Lung microvascular endothelial cell (primary cell): ENCODE results near the gene FCER1G. TPM values are rescaled to one million over a fixed set of nuclear protein-coding genes. Genes with fewer than 3 reads are reported as not detected.

Experiments
- DNase-seq, 2 donors: peaks; one replicate each; pipeline versions ENCODE4 v3.0.0 to v3.0.0-alpha.2; 2010; ENCODE audit warnings: low read depth in 2 of 2
- total RNA-seq: library from RNA; depleted of rRNA; stranded (reverse); fragments of >200 nt; gene quantifications from 2 replicates; pipeline ENCODE4 v1.2.1, GENCODE V29; 2014

Gene FCER1G
- total RNA-seq, 1 donor from 2014 or later: not detected

DNA sequence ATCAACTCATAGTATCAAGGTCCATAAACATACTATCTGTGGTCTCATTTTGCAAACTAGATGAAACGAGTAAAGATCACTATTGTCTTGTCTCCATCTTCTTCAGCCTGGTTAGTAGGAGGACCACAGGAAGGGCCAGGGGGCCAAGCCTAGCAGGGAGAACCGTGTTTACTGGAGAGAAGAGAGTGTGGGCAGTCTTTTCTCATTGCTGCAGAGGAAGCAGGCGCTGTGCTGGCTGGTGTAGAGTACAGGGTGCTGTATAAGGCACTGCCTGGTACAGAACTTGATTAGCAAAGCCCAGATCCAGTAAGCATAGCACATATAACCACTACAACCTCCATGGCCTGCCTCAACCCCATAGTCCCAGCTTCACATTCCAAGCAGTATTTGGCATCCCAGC, 27.8 kb upstream of the FCER1G start:
- DNase-seq: no peak

- DNase-seq: no peak
Measured at GRCh38 chr1:161188381-161188780, 26.7 kb upstream of the FCER1G start.

DNA sequence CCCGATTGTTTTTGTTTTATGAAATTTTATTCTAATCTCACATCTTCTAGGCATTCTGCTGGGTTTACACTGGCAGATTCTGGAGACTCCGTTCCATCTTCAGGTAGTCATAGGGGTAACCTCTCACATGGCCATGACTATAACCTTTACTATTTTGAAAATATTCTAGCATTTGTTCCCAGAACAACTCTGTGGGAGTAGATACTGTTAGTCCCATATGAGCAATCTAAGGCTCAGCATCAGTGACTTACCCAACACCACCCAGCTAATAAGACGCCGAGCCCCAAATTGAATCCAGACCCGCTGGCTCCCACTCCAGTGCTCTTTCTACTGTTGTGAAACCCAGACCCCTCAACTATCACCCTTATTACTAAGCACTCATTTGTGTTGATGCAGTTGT, 26.1 kb upstream of the FCER1G start:
- no peak for DNase-seq

DNA sequence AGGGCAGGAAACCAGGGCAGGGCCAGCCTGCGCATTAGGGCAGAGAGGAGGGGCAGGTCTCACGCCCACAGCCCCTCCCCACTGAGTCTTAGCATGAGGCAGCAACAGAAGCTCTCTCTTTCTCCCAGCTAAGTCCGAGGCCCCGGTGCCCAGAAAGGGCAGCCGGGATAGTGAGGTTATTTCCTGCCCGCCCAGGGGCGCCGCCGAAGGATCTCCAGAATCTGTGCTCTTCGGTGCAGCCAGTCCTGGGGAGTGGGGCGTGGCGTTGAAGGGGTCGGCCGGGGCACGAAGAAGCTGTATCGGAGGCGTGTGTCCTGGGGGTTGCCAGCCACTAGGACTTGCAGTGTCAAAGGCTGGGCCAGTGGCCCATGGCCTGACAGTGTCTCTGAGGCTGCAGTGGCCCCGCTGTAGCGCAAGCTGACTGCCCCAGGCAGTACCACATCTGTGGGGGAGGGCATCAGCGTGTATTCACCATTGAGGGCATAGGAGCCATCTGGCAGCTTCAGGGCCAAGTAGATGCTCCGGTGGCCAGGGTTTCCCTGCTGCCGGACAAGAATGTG, 24.1 kb upstream of the FCER1G start:
- no peak for DNase-seq

DNA sequence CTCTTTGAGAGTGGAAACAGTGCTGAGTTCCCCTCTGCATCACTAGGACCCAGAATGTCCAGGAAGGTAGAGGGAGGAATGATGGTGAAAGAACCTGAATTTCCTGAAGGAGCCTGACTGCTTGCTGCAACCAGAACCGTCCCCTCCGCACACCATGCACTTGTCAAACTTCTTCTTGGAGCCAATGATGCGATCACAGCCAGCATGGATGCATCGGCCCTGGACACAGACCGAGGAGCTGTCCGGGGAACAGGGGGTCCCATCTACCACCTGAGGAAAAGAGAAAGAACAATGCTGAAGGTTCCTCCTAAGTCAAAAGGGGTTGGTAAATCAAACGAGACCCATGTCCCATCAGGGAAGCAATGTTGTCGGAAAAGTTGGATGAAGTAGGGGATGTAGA, 23.1 kb upstream of the FCER1G start:
- DNase-seq: no peak

DNA sequence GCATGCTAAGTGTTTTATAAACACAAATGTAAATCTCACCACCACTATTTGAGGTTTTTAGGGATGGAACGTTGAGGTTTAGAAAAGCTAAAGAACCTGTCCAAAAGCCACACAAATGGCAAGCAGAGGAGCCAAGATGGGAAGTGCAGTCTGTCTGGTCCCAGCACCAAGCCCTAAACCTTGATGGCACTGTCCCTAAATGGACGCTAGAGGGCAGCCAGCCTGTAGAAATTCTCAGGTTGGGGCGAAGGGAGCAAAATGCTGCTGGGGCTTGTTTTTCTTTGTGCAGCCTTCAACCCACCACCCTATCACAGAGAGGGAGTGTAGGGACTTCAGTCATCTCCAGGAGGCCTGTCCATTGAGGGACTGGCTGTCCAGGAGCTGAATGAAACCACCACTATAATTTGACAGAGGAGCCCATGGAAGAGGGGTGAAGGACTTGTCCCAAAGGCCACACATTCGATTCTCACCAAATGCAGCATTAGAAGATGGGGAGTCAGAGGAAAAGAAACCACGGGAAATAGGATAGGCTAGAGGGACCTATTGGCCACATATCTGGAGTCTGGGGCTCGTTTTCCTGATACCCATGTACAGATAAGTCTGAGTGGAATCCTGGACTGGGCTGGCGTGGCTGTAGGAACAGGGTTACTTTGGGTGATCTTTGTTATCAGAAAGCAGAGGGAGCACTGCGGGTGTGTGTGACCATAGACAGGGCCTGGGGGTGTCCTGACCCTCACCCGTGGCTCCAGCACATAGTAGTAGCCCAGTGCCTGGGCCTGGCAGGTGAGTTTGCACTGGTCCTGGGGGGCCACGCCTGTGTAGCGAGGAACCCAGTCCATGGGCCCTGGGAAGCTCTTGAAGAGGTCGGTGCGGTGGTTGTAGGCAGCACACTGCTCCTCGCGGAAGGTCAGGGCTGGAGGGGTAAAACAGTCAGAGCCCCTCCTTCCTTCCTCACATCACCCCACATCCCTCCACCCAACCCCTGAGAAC, 22.3 kb upstream of the FCER1G start:
- peak; percentile 81 to 83 for DNase-seq

DNA sequence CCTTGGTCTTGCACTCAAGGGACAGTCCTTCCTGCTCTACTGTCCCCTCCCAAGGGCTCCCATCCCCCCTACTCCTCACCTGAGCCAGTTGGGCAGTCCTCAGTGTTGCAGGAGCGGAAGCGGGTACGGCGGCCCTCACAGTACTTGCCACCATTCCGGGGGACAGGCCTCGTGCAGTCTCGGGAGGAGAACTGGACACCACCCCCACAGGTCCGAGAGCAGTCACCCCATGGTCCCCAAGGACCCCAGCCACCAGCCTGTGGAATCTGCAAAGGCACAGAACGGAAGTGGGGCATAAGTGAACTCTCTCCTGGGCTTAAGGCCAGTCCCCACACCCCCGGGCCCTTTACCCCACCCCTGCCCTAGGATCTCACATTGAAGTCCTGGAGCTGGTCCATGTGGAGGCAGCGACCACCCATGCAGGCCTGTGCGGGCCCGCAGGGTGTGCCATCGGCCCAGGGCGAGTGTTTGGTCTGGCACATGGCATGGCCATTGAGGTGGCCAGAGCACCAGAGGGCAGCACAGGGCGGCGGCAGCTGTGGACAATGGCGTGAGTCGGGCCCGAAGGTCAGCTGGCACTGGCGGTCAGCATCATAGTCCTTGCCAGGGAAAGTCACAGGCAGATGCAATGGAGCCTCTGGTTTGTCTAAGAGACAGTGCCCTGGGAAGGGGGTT, 21.4 kb upstream of the FCER1G start:
- peak; percentile 58 to 71 for DNase-seq

- DNase-seq: no peak
Measured at GRCh38 chr1:161195171-161195570, 19.9 kb upstream of the FCER1G start.

GRCh38 chr1:161196111-161196510, 19.0 kb upstream of the FCER1G start:
- DNase-seq: no peak

GRCh38 chr1:161196521-161197451, 18.3 kb upstream of the FCER1G start:
- peak in 1 of 2 donors; percentile 45 for DNase-seq

DNA sequence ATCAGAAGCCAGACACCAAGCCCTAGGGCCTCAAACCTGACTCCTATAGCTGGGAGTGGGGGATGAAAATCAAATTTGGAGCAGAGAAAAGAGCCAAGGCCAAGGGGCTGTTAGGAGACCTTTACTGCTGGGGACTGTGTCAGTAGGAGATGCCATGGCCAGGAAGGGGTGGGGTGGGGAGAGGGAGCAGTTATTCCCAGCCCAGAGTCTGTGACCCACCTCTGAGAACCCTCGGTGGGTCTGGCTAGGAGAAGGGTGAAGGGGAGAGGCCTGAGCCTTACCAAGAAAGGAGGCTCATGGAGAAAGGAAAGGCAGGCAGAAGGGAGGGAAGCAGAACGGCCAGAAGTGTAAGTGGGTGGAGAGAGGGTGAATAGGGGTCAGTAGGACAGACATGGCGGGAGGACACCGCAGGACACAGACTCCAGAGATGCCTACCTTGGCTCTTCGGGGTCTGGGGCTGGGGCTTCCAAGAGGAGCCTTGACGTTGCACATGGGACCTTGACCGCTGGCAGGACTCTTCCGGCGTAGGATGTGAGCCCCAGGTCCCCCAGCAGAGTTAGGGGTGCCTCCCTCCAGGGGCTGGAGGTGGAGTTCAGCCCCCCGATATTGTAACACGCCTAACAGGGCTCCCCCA, 17.4 kb upstream of the FCER1G start:
- no peak for DNase-seq

DNA sequence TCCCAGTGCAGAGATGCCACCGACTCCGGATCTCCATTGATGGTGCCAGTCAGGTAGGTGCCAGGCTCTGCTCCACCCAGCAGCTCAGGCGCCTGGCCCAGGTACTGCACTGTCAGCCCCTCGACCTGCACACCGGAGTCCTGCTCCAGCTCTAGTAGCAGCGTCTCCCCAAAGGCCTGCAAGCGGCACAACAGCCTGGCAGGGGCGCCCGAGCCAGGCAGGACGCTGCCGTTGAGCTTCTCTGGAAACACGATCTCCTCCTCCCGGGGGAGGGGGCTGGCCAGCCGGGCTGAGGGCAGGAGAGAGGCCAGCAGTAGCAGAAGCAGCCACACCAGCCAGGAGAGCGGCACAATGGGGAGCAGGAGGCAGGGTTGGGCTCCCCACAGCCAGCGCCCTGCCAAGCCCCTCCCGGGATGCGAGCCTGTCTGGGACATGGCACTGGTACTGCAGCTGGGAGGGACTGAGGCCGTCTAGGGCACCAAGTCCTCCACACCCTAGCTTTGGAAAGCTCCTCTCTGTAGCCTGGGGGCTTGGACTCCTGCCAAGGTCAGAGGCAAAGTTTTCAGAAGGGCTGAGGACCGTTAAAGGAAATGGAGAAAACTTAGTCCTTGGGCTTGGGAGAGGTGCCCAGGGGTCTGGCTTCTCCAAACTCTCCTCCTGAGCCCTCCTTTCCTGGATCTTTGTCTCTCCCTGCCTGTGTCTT, 16.8 kb upstream of the FCER1G start:
- DNase-seq: peak; percentile 42 to 51

- peak; percentile 78 to 81 for DNase-seq
Measured at GRCh38 chr1:161198897-161199431, 16.1 kb upstream of the FCER1G start, which contains the start of gene ADAMTS4. ADAMTS4 (minus strand) TSS chr1:161199054; CDS start chr1:161198627, 427 bp downstream.

DNA sequence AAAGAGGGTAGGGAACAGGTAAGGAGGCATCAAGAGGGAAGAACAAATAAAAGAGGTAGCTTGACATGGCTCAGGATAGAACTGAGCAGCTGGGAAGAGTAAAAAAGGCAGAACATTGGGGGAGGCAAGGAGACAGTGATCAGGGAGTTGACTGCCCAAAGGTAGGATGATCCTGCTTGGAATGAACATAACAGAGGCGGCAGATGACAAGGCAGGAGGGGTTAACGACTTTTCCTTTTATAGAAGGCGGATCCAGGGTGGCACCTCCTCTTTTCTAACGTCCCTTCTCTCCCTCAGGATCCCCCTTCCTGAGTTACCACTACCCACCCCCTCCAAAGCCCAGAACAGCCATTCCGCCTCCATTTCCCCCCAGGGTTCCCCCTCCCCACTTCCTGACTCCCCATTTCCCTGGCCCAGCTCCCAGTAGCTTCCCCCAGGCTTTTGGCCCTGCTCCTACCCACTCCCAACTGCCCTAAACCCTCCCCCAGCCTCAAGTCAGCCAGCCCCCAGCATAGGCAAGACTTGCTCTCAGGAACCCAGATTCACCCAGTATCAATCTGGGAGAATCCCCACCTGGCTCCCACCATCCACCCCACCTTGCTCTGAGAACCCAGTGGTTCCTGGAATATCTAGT, 15.5 kb upstream of the FCER1G start:
- peak; percentile 26 to 35 for DNase-seq

GRCh38 chr1:161200421-161200991, 14.6 kb upstream of the FCER1G start:
- DNase-seq: peak; percentile 41 to 50

DNA sequence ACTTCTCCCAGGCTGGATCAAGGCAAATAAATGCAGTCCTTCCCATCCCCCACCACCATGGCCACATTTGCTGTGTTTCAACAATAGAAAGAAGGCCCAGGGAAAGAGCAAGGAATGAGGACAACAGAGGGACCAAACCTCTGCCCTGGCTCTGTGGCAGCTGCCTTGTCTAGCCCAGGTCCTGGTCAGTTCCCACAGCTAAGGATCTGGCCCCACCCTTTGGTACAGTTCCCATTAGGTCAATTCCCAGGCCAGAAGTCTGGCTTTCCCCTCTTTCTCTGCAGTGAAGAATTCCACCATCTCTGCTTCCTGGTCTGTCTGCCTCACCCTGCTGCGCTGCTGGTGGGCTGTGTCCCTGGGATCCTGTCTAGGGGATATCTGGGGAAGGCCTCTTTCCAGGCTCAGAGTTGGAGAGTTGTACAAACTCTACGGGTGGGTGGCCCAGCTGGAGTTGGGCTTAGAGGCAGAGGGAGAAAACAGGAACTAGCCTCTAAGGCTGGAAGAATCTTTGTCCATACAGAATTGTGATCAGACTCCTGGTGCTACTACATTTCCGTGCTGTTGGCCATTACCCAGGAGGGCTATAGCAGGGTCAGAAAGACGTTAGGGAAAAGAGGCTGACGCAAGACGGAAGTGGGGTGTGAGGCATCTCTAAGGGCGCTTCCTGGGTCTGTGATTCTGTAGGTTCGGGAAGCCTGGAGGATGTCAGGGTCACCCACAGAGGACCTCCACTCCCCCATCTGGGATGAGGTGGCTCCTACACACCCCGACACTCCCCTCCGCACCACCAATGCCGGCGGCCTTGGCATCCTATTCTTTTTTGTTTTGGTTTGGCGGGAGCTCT, 13.9 kb upstream of the FCER1G start:
- peak; percentile 54 to 96 for DNase-seq

- DNase-seq: peak; percentile 99
Measured at GRCh38 chr1:161201836-161202712, 13.0 kb upstream of the FCER1G start, which contains the start of gene NDUFS2. NDUFS2 (plus strand) TSS chr1:161202367; CDS start chr1:161202386, 19 bp downstream.
